DND-41 (cell line): ENCODE results near the gene ARHGEF17.

Experiments
- EZH2 ChIP-seq: IDR thresholded peaks from 3 replicates; pipeline ENCODE4 v1.6.1; 2012; ENCODE audit warnings: borderline replicate concordance, low read depth, mild to moderate bottlenecking, moderate library complexity, low read length, inconsistent platforms; ENCODE audit not compliant: severe bottlenecking
- TF ChIP-seq, protein P1 (sequence below): IDR thresholded peaks from 2 replicates; pipeline ENCODE4 v1.5.1; 2012; ENCODE audit warnings: borderline replicate concordance, low read length, moderate library complexity, mild to moderate bottlenecking; ENCODE audit not compliant: poor library complexity, severe bottlenecking; ENCODE audit errors: extremely low read depth

DNA sequence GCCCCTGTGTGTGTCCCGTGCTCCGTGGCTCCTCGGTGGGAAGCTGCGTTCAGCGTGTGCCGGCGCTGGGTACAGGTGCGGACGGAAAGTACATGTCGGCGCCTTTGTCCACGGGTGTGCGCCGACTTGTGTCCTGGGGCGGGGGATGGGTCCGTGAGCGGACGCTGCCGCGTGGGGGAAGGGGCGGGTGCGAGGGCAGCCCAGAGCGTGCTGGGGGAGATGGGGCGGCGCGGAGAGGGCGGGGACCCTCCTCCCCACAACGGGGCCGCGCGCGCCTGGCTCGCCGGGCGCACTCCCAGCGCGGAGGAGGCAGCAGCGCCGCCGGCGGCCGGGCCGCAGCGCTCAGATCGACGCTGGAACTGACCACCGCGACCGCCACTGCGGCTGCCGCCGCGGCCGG lies 34.6 kb downstream of the ARHGEF17 start:
- TF ChIP-seq, protein P1, sequence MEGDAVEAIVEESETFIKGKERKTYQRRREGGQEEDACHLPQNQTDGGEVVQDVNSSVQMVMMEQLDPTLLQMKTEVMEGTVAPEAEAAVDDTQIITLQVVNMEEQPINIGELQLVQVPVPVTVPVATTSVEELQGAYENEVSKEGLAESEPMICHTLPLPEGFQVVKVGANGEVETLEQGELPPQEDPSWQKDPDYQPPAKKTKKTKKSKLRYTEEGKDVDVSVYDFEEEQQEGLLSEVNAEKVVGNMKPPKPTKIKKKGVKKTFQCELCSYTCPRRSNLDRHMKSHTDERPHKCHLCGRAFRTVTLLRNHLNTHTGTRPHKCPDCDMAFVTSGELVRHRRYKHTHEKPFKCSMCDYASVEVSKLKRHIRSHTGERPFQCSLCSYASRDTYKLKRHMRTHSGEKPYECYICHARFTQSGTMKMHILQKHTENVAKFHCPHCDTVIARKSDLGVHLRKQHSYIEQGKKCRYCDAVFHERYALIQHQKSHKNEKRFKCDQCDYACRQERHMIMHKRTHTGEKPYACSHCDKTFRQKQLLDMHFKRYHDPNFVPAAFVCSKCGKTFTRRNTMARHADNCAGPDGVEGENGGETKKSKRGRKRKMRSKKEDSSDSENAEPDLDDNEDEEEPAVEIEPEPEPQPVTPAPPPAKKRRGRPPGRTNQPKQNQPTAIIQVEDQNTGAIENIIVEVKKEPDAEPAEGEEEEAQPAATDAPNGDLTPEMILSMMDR = no peak
- TF ChIP-seq EZH2 = no peak
